ENCODE measurements around the gene HMCES.

DNA sequence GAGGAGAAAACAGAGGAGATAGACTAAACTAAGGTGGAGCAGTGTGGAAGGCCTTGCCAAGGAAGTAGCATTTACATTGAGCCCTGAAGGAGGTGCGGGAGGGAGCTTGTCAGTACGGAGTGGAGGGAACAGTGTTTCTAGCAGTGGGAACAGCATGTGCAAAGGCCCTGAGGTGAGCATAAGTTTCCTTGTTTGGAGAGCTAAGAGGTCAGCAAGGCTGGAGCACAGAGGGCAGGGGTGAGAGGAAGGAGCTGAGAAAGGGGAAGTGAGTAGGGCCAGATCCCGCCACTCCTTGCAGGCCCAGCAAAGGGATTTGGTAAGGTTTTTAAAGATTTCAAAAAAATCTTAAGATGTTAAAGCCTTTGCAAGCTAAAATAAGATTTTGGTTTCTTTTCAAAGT, 70.1 kb downstream of the HMCES start:
- TF ChIP-seq, protein P1, sequence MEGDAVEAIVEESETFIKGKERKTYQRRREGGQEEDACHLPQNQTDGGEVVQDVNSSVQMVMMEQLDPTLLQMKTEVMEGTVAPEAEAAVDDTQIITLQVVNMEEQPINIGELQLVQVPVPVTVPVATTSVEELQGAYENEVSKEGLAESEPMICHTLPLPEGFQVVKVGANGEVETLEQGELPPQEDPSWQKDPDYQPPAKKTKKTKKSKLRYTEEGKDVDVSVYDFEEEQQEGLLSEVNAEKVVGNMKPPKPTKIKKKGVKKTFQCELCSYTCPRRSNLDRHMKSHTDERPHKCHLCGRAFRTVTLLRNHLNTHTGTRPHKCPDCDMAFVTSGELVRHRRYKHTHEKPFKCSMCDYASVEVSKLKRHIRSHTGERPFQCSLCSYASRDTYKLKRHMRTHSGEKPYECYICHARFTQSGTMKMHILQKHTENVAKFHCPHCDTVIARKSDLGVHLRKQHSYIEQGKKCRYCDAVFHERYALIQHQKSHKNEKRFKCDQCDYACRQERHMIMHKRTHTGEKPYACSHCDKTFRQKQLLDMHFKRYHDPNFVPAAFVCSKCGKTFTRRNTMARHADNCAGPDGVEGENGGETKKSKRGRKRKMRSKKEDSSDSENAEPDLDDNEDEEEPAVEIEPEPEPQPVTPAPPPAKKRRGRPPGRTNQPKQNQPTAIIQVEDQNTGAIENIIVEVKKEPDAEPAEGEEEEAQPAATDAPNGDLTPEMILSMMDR (IDR thresholded peaks at IDR 0.05): no peak
- no peak for TF ChIP-seq EZH2 (IDR thresholded peaks at IDR 0.05; ENCODE audit: borderline replicate concordance, insufficient read depth, low read depth, low read length, poor library complexity, severe bottlenecking)

All from B cell (primary cell).